Upper lobe of left lung (tissue), 6 donors: ENCODE measurements around the gene NELFB. TPM values are rescaled to one million over a fixed set of nuclear protein-coding genes. Genes with fewer than 3 reads are reported as not detected.

Experiments
- ATAC-seq, 2 donors: fragments of 200-7000 bp; cut with Tn5 transposase; one replicate each; pipeline ENCODE4 v1.9.1; 2022; ENCODE audit warnings: mild to moderate bottlenecking in 2 of 2, moderate library complexity in 2 of 2; ENCODE audit not compliant: low FRiP score in 2 of 2
- DNase-seq, 2 donors: peaks; one replicate each; pipeline ENCODE4 v3.0.0-alpha.2; 2019 to 2020
- H3K27ac ChIP-seq, 4 donors: fragments of 200-600 bp; sonication (generic); one replicate each; pipeline ENCODE4 v1.5.1; 2016 to 2019
- H3K27me3 ChIP-seq, 4 donors: fragments of 200-600 bp; sonication (generic); one replicate each; pipeline ENCODE4 v1.5.1; 2017 to 2019
- H3K36me3 ChIP-seq, 4 donors: fragments of 200-600 bp; sonication (generic); one replicate each; pipeline ENCODE4 v1.5.1; 2016 to 2019
- H3K4me1 ChIP-seq, 4 donors: fragments of 200-600 bp; sonication (generic); one replicate each; pipeline ENCODE4 v1.5.1; 2018 to 2019
- H3K4me3 ChIP-seq, 4 donors: fragments of 200-600 bp; sonication (generic); one replicate each; pipeline ENCODE4 v1.5.1; 2017 to 2019; ENCODE audit warnings: mild to moderate bottlenecking in 2 of 4, moderate library complexity in 1 of 4
- H3K9me3 ChIP-seq, 4 donors: fragments of 200-600 bp; sonication (generic); one replicate each; pipeline ENCODE4 v1.5.1; 2018 to 2019
- EP300 ChIP-seq, 4 donors: sonication (generic); formaldehyde crosslinking; IDR thresholded peaks; one replicate each; pipeline ENCODE4 v1.5.1; 2017; ENCODE audit warnings: antibody characterized with exemption in 4 of 4, control low read depth in 2 of 4
- POLR2A ChIP-seq, 4 donors: fragments of 450-650 bp; IDR thresholded peaks; one replicate each; pipeline ENCODE4 v1.5.1; 2016 to 2017; ENCODE audit warnings: antibody characterized with exemption in 4 of 4, mild to moderate bottlenecking in 2 of 4
- POLR2AphosphoS5 ChIP-seq, 2 donors: sonication (generic); formaldehyde crosslinking; IDR thresholded peaks; one replicate each; pipeline ENCODE4 v1.5.1; 2017; ENCODE audit warnings: antibody characterized with exemption in 2 of 2
- WGBS, 2 donors: methylation state at CpG; one replicate each; pipeline ENCODE4 v1.1.5; 2017 to 2018; 5-methylcytosine and 5-hydroxymethylcytosine counted together
- total RNA-seq, 6 donors: library from RNA; depleted of rRNA in 4 of 6; stranded (reverse); fragments of >200 nt in 4 of 6; gene quantifications; one replicate each; pipeline versions ENCODE4 v1.1.0 to v1.2.1, GENCODE V29; 2016 to 2021
- TF ChIP-seq, protein P1 (sequence below), 6 experiments: fragments of 450-650 bp in 4 of 6; fragments of 200-600 bp in 2 of 6; sonication (generic) in 2 of 6; IDR thresholded peaks; one replicate each; pipeline ENCODE4 v1.5.1; 2016 to 2019; ENCODE audit warnings: antibody characterized with exemption in 6 of 6
- donor health status: DM: no; HTN: no; CAD: no; lungs with moderate emphysema.
- donor health status: DM: no; HTN: yes; CAD: no; lungs with severe emphysema.

NELFB gene
- total RNA-seq, 6 donors from 2014 or later = 31.8 to 55.6 (median 49.8) TPM

DNA sequence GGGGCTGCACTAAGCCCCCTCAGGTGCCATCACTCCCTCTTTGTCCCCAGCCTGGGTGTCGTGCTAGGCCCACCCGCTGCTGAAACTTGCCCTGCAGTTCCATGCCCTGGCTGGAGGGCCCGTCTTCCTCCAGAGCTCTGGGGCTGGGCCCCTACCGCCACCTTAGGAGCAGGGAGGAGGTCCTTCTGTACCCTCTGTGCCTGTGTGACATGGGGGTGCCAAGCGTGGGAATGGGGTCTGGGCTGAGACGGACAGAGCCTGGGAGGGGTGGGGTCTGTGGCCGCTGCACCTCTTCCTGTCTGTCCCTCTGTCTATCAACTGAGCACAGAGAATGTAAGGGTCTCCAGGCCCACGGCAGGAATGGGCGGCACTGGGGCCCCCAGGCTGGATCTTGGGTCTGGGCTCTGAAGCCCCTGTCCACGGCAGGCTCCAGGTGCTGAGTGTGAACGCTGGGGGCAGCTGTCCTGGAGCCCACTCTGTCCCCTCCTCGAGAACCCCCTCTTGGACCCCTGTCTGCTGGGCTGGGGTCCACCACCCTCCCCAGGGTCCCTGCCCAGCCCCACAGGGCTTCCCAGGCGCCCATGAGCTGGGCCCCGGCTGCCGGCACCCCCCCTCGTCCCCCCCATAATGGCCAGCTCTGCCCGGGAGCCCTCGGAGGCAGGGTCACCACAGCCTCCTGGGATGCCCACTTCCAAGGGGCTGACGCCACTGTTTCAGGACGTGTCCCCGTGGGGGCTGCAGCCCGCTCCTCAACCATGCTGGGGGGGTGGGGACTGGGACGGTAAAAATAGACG is 62.8 kb downstream of the NELFB start:
- peak in 1 of 2 donors; percentile 60 for DNase-seq
- Histone ChIP-seq H3K4me3 (no peak overlapping the region), H3K9me3 (no peaks in the 10 kb centered on the region), H3K36me3 (no peaks in the 10 kb centered on the region), H3K27me3 (peaks cover 0 to 14% (median 6%) of the 10 kb centered on the region in 4 donors), H3K4me1 (peaks cover 28 to 68% (median 38%) of the 10 kb centered on the region in 4 donors), H3K27ac (peak overlapping the region in 3 of 4 donors; percentile 17 to 80 (median 43))
- TF ChIP-seq, protein P1, sequence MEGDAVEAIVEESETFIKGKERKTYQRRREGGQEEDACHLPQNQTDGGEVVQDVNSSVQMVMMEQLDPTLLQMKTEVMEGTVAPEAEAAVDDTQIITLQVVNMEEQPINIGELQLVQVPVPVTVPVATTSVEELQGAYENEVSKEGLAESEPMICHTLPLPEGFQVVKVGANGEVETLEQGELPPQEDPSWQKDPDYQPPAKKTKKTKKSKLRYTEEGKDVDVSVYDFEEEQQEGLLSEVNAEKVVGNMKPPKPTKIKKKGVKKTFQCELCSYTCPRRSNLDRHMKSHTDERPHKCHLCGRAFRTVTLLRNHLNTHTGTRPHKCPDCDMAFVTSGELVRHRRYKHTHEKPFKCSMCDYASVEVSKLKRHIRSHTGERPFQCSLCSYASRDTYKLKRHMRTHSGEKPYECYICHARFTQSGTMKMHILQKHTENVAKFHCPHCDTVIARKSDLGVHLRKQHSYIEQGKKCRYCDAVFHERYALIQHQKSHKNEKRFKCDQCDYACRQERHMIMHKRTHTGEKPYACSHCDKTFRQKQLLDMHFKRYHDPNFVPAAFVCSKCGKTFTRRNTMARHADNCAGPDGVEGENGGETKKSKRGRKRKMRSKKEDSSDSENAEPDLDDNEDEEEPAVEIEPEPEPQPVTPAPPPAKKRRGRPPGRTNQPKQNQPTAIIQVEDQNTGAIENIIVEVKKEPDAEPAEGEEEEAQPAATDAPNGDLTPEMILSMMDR (IDR thresholded peaks at IDR 0.05) = no peak
- TF ChIP-seq EP300 (IDR thresholded peaks at IDR 0.05) (no peak), POLR2A (IDR thresholded peaks at IDR 0.05) (no peak)
- no peak for ATAC-seq
- 75 to 87% methylated on average over 11 to 24 of the region's 24 CpGs for WGBS, 2 donors

DNA sequence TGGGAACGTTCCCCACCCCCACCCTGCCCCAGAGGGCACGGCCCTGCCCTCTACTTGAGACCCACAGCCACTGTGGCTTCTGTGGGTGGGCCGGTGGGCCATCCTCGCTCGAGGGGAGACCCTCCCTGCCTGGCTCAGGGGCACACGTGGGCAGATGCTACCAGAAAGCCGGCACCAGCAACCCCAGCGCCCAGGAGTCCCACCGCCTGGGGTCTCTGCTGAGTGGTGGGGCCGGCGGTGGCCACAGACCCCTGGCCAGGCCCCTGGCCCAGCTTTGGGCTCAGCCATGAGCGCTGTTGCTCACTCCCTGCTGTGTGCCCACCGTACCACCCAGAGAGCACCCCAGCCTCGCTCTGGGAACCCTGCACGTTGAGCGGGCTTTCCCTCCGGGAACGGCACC is 63.5 kb downstream of the NELFB start:
- ATAC-seq (no peak), DNase-seq (peak in 1 of 2 donors; percentile 49)
- no peaks in the 10 kb centered on the region for H3K36me3 ChIP-seq
- no peak for TF ChIP-seq EP300 (IDR thresholded peaks at IDR 0.05)
- TF ChIP-seq POLR2A (IDR thresholded peaks at IDR 0.05) = no peak
- 86% methylated on average over 6 to 16 of the region's 18 CpGs for WGBS, 2 donors
- peaks cover 28 to 68% (median 38%) of the 10 kb centered on the region in 4 donors for H3K4me1 ChIP-seq
- H3K27me3 ChIP-seq = peaks cover 0 to 14% (median 6%) of the 10 kb centered on the region in 4 donors
- H3K4me3 ChIP-seq = no peak overlapping the region
- no peaks in the 10 kb centered on the region for H3K9me3 ChIP-seq
- H3K27ac ChIP-seq = peak overlapping the region in 3 of 4 donors; percentile 17 to 80 (median 43)

- 78 to 84% methylated on average over 4 to 18 of the region's 26 CpGs for WGBS, 2 donors
- Histone ChIP-seq H3K27ac (peak overlapping the region in 3 of 4 donors; percentile 17 to 80 (median 43)), H3K4me3 (no peak overlapping the region), H3K9me3 (no peaks in the 10 kb centered on the region), H3K27me3 (peaks cover 0 to 14% (median 6%) of the 10 kb centered on the region in 4 donors), H3K36me3 (no peaks in the 10 kb centered on the region), H3K4me1 (peaks cover 28 to 64% (median 38%) of the 10 kb centered on the region in 4 donors)
- peak in 1 of 2 donors; percentile 48 for ATAC-seq
- peak in 1 of 2 donors; percentile 72 for DNase-seq
- no peak for TF ChIP-seq POLR2A (IDR thresholded peaks at IDR 0.05)
- TF ChIP-seq, protein P1 (IDR thresholded peaks at IDR 0.05) = peak in 3 of 6 experiments; percentile 22 to 58 (median 42)
Observed at GRCh38 chr9:137319011-137319738, 64.0 kb downstream of the NELFB start.

DNA sequence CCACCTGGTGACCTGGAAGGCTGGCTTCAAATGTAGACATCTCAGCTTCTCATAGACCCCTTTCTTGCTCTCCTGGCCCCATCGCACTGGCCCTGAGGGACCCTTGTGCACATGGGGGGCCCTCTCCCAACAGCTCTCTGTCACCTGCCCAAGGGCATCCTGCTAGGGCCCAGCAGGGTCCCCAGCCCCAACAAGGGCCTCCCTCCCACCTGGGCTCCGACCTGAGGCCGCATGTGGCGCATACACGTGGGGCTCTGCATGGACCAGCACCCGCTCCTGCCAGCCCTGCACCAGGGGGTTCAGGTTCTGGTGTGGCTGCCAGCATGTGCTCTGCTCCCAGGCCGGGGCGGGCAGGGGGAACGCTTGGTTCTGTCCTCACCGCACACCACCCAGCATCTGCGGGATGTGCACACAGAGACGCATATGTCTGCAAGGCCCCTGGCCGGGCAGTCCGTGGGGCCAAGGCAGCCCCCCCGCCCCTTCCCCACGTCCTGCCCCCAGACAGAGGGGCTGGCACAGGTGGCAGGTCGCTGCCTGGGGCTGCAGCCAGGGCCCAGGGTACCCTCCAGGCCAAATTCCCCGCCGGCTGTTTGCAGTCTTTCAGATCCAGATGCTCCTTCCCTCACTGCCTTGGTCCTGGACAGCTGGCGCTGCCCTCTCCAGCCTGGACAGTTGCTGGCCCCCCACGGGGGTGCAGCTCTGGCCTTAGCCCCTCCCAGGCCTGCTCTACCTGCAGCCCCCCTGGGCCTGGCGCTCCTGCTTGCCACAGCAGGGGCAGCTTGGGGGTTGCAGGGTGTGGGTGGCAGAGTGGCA is 64.8 kb downstream of the NELFB start:
- DNase-seq (peak in 1 of 2 donors; percentile 82), ATAC-seq (no peak)
- Histone ChIP-seq H3K27me3 (peaks cover 0 to 14% (median 6%) of the 10 kb centered on the region in 4 donors), H3K36me3 (no peaks in the 10 kb centered on the region), H3K9me3 (no peaks in the 10 kb centered on the region), H3K4me3 (no peak overlapping the region), H3K4me1 (peaks cover 28 to 57% (median 38%) of the 10 kb centered on the region in 4 donors), H3K27ac (peak overlapping the region in 2 of 4 donors; percentile 63 to 69)
- 82 to 84% methylated on average over 4 to 18 of the region's 22 CpGs for WGBS, 2 donors
- TF ChIP-seq POLR2A (IDR thresholded peaks at IDR 0.05) (no peak), POLR2AphosphoS5 (IDR thresholded peaks at IDR 0.05) (no peak), EP300 (IDR thresholded peaks at IDR 0.05) (no peak)
- TF ChIP-seq, protein P1 (IDR thresholded peaks at IDR 0.05) = no peak
